Gastrocnemius medialis (tissue), 4 donors: ENCODE results near the gene SYT1. TPM values are rescaled to one million over a fixed set of nuclear protein-coding genes. Genes with fewer than 3 reads are reported as not detected.
"Not testable (repeated sequence)": the region's sequence is repeated elsewhere in the genome, so short reads cannot be mapped to it uniquely, and the experiment has no call there.

Source experiments
- ATAC-seq, 2 donors: fragments of 150-250 bp; one replicate each; pipeline ENCODE4 v1.9.1; 2016
- DNase-seq, 2 donors: peaks; one replicate each; pipeline ENCODE4 v3.0.0-alpha.2; 2019
- H3K27ac ChIP-seq, 4 donors: fragments of 200-600 bp; sonication (generic); 1 replicate in 1 of 4; 2 replicates in 3 of 4; pipeline ENCODE4 v1.5.1; 2016 to 2018; ENCODE audit warnings: mild to moderate bottlenecking in 2 of 4, moderate library complexity in 1 of 4
- H3K27me3 ChIP-seq, 3 donors: fragments of 200-600 bp; sonication (generic) in 2 of 3; 1 replicate in 1 of 3; 2 replicates in 2 of 3; pipeline versions ENCODE4 v1.5.1 to v1.6.0; 2016 to 2019; ENCODE audit warnings: mild to moderate bottlenecking in 1 of 3, moderate library complexity in 1 of 3
- H3K36me3 ChIP-seq, 2 donors: fragments of 200-600 bp; sonication (generic) in 1 of 2; one replicate each; pipeline ENCODE4 v1.5.1; 2017 to 2018
- H3K4me1 ChIP-seq, 2 donors: fragments of 200-600 bp; sonication (generic) in 1 of 2; one replicate each; pipeline ENCODE4 v1.5.1; 2016 to 2017; ENCODE audit warnings: mild to moderate bottlenecking in 2 of 2
- H3K4me3 ChIP-seq, 4 donors: fragments of 200-600 bp; sonication (generic) in 3 of 4; 1 replicate in 1 of 4; 2 replicates in 3 of 4; pipeline ENCODE4 v1.5.1; 2016 to 2019; ENCODE audit warnings: mild to moderate bottlenecking in 2 of 4
- H3K9me3 ChIP-seq, 3 donors: fragments of 200-600 bp; sonication (generic) in 2 of 3; 1 replicate in 1 of 3; 2 replicates in 2 of 3; pipeline ENCODE4 v1.5.1; 2016 to 2019
- CTCF ChIP-seq, 5 experiments: fragments of 450-650 bp in 3 of 5; fragments of 200-600 bp in 2 of 5; sonication (generic) in 2 of 5; IDR thresholded peaks in 4 of 5; conservative IDR thresholded peaks in 1 of 5; 1 replicate in 4 of 5; 2 replicates in 1 of 5; pipeline ENCODE4 v1.5.1; 2016 to 2019; ENCODE audit warnings: antibody characterized with exemption in 5 of 5, mild to moderate bottlenecking in 3 of 5, moderate library complexity in 3 of 5
- POLR2A ChIP-seq, 2 donors: fragments of 450-650 bp; IDR thresholded peaks; one replicate each; pipeline ENCODE4 v1.6.1; 2017; ENCODE audit warnings: antibody characterized with exemption in 2 of 2, mild to moderate bottlenecking in 2 of 2, moderate library complexity in 2 of 2
- in situ Hi-C, 4 donors: fragments of 200-750 bp; cut with MboI; loops; one replicate each; pipeline versions ENCODE4 v1.15.0 to v1.8.0; 2017; ENCODE audit warnings: low sequenced_read_pairs in 4 of 4
- intact Hi-C: fragments of 100-400 bp; cut with DNase I; formaldehyde crosslinking; loops from one replicate; pipeline ENCODE4 v1.15.1; 2023; ENCODE audit warnings: low total_unique reads
- total RNA-seq, 4 donors: library from RNA; depleted of rRNA; stranded (reverse); fragments of >200 nt; gene quantifications; one replicate each; pipeline versions ENCODE4 v1.1.0 to v1.2.3, GENCODE V29; 2016

SYT1 gene
- total RNA-seq, 4 donors from 2014 or later: 0.13 to 0.88 TPM; not detected in 2

- in situ Hi-C loops (loop anchor here in 1 of 4 donors (25.0 kb wide), 1 partner anchor 313 kb away; no protein-coding TSS in a partner anchor), intact Hi-C loops (no loop called here)
- no peak for DNase-seq
- Histone ChIP-seq H3K4me1 (no peaks in the 10 kb centered on the region), H3K4me3 (no peak overlapping the region), H3K9me3 (no peaks in the 10 kb centered on the region), H3K27ac (no peak overlapping the region), H3K36me3 (no peaks in the 10 kb centered on the region), H3K27me3 (no peaks in the 10 kb centered on the region)
- TF ChIP-seq CTCF (IDR thresholded peaks at IDR 0.05 in 4 of 5, conservative IDR thresholded peaks at IDR 0.05 in 1 of 5) (no peak), POLR2A (IDR thresholded peaks at IDR 0.05) (no peak)
- no peak for ATAC-seq
These were observed 559.6 kb downstream of the SYT1 start for GRCh38 chr12:79424109-79424721.

- H3K36me3 ChIP-seq: no peaks in the 10 kb centered on the region
- no peak overlapping the region for H3K4me3 ChIP-seq
- H3K9me3 ChIP-seq: no peaks in the 10 kb centered on the region
- TF ChIP-seq POLR2A (IDR thresholded peaks at IDR 0.05): no peak
- TF ChIP-seq CTCF (IDR thresholded peaks at IDR 0.05 in 4 of 5, conservative IDR thresholded peaks at IDR 0.05 in 1 of 5): no peak
- intact Hi-C loops: no loop called here
- H3K27ac ChIP-seq: no peak overlapping the region
- in situ Hi-C loops: no loop called here
- no peak for DNase-seq
- no peaks in the 10 kb centered on the region for H3K27me3 ChIP-seq
- no peaks in the 10 kb centered on the region for H3K4me1 ChIP-seq
- no peak for ATAC-seq
These were observed 561.5 kb downstream of the SYT1 start for GRCh38 chr12:79426121-79426520.

- H3K27ac ChIP-seq, H3K9me3 ChIP-seq, H3K27me3 ChIP-seq, H3K4me1 ChIP-seq, H3K4me3 ChIP-seq, ATAC-seq, intact Hi-C loops, in situ Hi-C loops, H3K36me3 ChIP-seq, DNase-seq: not testable (repeated sequence)
These were observed 562.2 kb downstream of the SYT1 start for GRCh38 chr12:79426744-79427143.

- ATAC-seq: no peak
- Histone ChIP-seq H3K9me3 (no peaks in the 10 kb centered on the region), H3K27me3 (no peaks in the 10 kb centered on the region), H3K27ac (no peak overlapping the region), H3K36me3 (no peaks in the 10 kb centered on the region), H3K4me1 (no peaks in the 10 kb centered on the region), H3K4me3 (no peak overlapping the region)
- in situ Hi-C loops (no loop called here), intact Hi-C loops (no loop called here)
- no peak for DNase-seq
- no peak for TF ChIP-seq POLR2A (IDR thresholded peaks at IDR 0.05)
- no peak for TF ChIP-seq CTCF (IDR thresholded peaks at IDR 0.05 in 4 of 5, conservative IDR thresholded peaks at IDR 0.05 in 1 of 5)
These were observed 569.0 kb downstream of the SYT1 start for GRCh38 chr12:79433465-79434072.

GRCh38 chr12:79434561-79434960 is 570.0 kb downstream of the SYT1 start:
- no peaks in the 10 kb centered on the region for H3K9me3 ChIP-seq
- DNase-seq (no peak), ATAC-seq (no peak)
- no peak overlapping the region for H3K4me3 ChIP-seq
- H3K27me3 ChIP-seq: no peaks in the 10 kb centered on the region
- H3K4me1 ChIP-seq: no peaks in the 10 kb centered on the region
- intact Hi-C loops: no loop called here
- H3K36me3 ChIP-seq: no peaks in the 10 kb centered on the region
- no peak overlapping the region for H3K27ac ChIP-seq
- in situ Hi-C loops: no loop called here
- TF ChIP-seq POLR2A (IDR thresholded peaks at IDR 0.05) (no peak), CTCF (IDR thresholded peaks at IDR 0.05 in 4 of 5, conservative IDR thresholded peaks at IDR 0.05 in 1 of 5) (no peak)
